CD4-positive, alpha-beta T cell treated with Interleukin-15 for 1 hour (primary cell): ENCODE data around the gene TALDO1.

Source experiments
- DNase-seq: peaks from one replicate; pipeline ENCODE4 v3.0.0-alpha.2; 2020

Gene TALDO1

DNA sequence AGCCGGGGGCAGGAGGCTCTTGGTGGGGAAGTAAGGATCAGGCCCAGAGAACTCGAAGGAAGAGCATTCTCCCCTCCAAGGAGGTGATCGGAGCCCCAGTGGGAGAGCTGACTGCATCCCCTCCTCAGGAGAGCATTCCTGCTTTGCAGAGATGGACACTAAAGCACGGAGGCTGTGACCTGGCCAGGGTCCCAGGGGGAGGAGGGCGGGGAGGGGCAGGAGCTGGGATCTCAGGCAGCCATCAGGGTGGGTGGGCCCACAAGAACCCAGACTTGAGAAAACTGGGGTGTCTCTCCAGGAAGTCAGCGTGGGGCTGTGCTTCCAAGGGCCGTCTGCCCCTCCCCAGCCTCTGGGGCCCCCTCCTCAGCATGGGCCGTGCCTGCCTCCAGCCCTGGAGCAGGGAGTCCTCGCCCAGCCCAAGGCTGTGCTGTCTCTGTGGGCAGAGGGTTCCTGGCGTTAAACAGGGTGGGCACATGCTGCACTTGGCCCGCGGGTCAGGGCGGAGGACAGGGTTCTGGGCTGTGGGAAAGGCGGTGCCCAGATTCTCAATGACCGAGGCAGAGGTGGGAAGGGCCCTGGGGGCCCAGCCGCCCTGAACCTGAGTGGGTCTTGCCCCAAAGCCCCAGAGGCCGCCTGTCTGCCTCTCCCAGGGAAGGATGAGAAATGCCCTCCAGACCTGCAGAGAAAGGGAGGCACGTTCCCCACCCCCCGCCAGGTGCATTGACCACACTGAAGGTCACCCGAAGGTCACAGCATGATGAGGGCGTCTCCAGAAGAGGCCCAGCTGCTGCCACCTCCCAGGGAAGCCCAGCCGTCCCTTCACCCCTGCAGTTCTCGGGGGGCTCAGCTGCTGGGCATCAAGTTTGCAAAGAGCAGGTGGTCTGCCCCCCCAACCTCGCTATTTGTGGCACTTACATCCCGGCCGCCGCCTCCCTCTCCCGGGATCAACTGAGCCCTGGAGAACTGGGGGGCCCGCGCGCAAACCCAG, 42.0 kb downstream of the TALDO1 start:
- no peak for DNase-seq

DNA sequence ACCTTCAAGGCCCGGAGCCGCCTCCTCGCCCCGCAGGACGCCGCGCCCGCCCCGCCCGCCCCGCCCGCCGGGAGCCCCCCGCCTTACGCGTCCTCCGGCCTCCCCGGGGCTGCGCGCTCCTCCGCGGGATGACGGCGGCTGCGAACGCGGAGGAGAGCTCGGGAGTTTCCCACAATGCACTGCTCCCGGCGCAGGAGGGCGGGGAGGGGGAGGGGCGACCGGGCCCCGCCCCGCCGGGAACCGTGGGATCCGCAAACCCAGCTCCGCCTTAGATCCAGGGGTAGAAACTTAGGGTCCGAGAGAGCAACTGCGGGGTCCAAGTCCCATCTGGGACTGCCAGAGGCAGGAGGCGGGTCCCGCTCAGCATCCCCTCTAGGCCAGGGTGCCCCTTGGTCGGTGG, 42.7 kb downstream of the TALDO1 start, which contains the start of gene CEND1:
Gene CEND1, minus strand, starts transcription at position 148 of the 400 bp plus-strand sequence. CDS start 1,514 bp downstream, outside the sequence.
- DNase-seq: no peak

- DNase-seq: no peak
These were observed 43.7 kb downstream of the TALDO1 start for GRCh38 chr11:790721-791564.

DNA sequence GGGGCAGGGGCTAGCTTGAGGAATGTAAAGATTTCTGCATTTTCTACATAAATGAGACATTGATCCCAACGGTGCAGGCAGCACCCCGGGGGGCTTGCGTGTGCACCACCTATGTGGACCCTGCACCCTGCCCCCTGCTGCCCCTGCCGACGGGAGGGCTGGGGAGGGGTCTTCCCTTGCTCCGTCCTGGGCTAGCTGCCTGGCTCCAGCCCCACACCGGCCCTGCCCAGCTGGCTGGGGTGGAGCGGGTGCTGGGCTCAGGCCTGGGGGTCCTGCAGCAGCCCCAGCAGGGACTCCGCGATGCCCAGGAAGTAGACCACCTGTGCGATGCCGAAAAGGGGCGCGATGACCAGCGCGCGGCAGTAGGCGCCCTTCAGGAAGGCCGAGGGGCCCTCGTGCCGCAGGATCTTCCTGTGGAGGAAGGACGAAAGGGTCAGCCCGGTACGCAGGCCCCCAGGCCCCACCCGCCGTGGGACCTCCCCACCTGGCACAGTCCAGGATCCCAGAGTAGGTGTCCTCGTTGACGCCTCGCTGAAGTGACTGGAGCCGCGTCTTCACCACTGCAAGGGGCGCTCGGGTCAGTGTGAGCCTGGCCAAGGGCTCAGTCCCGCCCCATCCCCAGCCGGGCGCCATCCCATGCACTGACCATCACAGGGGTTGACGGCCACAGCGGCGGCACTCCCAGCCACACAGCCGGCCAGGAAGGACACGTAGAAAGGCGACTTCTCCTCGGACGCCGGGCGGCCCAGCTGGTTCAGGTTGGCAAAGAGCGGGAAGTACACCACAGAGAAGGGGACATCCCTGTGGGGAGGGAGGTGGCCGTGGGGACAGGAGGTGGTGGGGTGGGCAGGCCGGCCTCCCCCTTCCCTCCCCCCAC, 44.6 kb downstream of the TALDO1 start:
- DNase-seq: no peak

- DNase-seq: no peak
These were observed 45.2 kb downstream of the TALDO1 start for GRCh38 chr11:792535-792821.

- DNase-seq: no peak
These were observed 45.6 kb downstream of the TALDO1 start for GRCh38 chr11:792873-793272.

GRCh38 chr11:793556-793955, 46.3 kb downstream of the TALDO1 start:
- no peak for DNase-seq

- no peak for DNase-seq
These were observed 46.9 kb downstream of the TALDO1 start for GRCh38 chr11:794013-794765.

- DNase-seq: no peak
These were observed 47.7 kb downstream of the TALDO1 start for GRCh38 chr11:794766-795633.

- DNase-seq: peak; percentile 82
These were observed 48.6 kb downstream of the TALDO1 start for GRCh38 chr11:795634-796564.

- no peak for DNase-seq
These were observed 49.5 kb downstream of the TALDO1 start for GRCh38 chr11:796565-797295.

DNA sequence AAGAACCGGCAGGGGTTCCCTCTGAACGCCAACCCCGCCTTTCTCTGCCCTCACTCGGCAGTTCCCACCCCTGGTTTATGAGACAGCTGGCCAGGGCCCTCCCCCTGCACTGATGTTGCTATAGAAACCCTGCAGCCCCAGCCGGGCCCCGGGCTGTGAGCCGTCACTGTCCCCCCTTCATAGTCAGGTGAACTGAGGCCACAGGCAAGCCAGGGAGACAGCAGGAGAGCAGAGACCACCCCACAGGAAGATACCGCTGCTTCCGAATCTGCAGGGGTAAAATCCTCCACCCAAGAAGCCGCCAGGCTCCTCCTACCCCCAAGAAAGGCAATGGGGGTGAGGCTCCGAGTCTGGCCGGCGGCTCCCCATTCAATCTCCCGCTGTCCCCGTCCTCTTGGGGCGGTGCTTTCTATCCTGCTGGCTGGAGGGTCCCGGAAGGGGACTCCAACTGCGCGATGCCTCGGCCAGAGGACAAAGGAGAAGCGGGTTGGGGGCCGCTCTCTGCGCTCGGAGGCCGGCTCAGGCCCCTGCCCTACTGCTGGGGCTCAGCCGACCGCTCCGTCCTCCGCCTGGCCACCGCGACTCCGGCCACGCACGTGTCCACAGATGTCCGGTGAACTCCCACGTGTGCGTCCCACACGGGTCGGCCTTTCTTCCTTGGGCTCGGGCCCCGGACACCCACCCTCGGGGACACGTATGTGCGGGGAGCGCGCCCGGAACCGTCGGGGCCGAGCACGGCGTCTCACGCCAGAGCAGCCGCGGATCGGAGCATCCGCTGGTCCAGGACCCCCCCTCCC, 50.2 kb downstream of the TALDO1 start:
- peak; percentile 87 for DNase-seq

DNA sequence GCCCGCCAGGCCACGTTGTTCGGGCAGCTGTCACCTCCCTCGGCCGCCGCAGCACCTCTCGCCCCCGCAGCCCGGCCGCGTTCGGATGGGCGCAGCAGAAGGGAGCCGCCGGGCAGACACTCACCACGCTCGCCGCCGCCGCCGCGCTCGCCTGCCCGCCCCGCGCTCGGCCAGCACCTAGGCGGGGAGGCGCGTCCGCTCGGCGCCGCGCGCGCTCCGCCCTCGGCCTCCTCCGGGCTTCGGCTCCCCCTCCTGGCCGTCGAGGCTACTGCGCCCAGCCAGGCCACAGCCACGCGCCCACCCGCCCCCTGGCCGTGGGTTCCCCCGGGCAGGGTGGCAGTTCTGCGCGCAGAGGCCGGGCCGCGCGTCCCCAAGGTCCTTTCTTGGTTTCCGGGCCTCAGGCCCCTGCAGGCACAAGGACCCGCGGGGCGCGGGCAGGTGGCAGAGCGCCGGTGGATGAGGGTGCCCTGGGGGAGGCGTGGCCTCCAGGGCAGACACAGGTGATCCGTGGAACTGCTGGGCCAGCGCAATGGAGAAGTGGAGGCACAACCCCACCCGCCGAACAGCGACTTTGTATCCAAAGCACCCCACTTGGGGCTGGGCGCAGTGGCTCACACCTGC, 50.9 kb downstream of the TALDO1 start, which contains the start of gene SLC25A22:
Gene SLC25A22, minus strand, starts transcription at position 189 of the 621 bp plus-strand sequence. CDS start 3,275 bp downstream, outside the sequence.
- DNase-seq: peak; percentile 75

DNA sequence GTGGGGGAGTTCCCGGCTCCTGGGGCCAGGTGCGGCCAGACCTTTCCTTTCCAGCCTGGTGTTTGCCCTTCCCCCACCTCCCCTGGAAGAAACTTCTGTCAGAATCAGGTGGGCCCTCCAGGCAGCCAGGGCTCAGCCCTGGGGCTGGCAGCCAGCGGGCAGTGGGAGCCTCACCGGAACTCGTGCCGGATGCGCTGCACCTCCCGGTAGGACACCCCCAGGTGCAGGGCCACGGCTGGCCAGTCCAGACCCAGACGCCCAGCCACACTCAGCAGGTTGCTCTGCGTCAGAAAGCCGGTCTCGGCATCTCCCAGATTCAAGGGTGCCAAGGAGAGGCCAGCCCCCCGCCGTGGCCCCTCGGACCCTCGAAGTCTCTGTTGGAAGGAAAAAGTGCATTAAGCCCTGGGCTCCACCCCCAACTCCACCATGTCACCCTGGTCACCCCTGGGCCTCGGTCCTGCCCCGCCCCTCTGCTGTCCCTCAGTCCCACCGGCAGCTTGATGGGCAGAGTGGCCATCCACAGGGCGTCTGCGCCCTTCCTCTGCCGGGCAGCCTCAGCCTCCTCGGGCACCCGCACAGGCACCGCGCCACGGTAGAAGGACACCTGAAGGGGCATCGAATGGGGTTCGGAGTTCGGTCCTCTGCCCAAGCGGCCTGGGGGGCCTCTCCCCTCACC, 52.5 kb downstream of the TALDO1 start:
- no peak for DNase-seq

DNA sequence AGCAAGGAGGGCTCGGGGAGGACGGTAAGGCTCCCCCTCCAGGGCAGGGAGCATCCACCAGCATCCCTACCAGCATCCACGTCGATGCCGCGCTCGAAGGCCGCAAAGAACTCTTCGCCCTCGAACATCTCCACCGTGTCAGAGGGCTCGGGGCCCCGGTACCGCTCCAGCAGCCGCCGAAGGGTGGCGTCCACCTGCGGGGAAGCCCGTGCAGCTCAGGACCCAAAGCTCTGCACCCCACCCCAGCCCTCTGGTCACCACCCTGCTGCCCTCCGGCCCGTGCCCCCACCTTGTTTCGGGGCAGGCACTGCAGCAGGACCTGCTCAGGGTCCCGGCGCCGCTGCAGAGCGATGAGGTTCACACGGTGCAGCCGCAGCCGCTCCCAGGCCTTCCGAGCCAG, 53.2 kb downstream of the TALDO1 start:
- DNase-seq: no peak

DNA sequence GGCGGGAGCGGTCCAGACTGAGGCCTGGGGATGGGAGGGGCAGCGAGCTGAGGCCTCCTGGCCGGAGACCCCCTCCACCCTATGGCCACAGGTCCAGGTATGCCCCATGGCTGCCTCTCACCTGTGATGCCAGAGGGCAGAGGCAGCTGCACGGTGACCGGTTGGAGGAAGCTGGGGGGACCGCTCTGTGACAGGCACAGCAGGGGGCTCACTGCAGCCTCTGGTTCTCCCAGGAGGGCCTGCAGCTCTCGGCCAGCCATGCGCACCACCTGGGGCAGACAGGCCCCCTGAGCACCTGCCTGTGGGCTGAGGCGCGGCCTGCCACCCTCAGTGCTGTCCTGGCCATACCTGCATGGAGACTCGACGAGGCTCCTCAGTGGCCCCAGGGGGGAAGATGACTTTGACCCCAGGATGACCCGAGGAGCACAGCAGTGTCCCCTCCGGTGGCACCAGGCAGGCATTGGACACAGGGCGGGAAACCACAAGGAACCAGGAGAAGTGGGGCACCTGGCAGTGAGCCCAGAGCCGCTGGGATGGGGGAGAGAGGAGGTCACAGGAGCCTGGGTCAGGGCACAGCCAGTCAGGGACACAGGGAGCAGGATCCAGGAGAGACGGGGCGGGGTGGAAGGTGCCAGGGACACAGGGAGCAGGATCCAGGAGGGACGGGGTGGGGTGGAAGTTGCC, 54.0 kb downstream of the TALDO1 start:
- no peak for DNase-seq
